Upper lobe of right lung (tissue), 1 donor: ENCODE data around the gene CASP3. TPM values are rescaled to one million over a fixed set of nuclear protein-coding genes. Genes with fewer than 3 reads are reported as not detected.

Experiments used
- ATAC-seq: fragments of 200-7000 bp; cut with Tn5 transposase; one replicate; pipeline ENCODE4 v1.9.1; 2020; ENCODE audit warnings: mild to moderate bottlenecking, moderate library complexity
- DNase-seq: peaks from one replicate; pipeline ENCODE4 v3.0.0-alpha.2; 2020
- H3K27ac ChIP-seq: fragments of 200-600 bp; one replicate; pipeline ENCODE4 v1.8.0; 2022
- H3K27me3 ChIP-seq: fragments of 200-600 bp; one replicate; pipeline ENCODE4 v1.8.0; 2022; ENCODE audit warnings: mild to moderate bottlenecking
- H3K36me3 ChIP-seq: fragments of 200-600 bp; one replicate; pipeline ENCODE4 v1.8.0; 2022
- H3K4me1 ChIP-seq: fragments of 200-600 bp; one replicate; pipeline ENCODE4 v1.8.0; 2022
- H3K4me3 ChIP-seq: fragments of 200-600 bp; one replicate; pipeline ENCODE4 v1.8.0; 2022; ENCODE audit warnings: mild to moderate bottlenecking
- H3K9me3 ChIP-seq: fragments of 200-600 bp; one replicate; pipeline ENCODE4 v1.8.0; 2022
- CTCF ChIP-seq: fragments of 200-600 bp; IDR thresholded peaks from one replicate; pipeline ENCODE4 v1.8.0; 2022; ENCODE audit warnings: antibody characterized with exemption
- intact Hi-C: fragments of 100-400 bp; cut with DNase I; formaldehyde crosslinking; loops from one replicate; pipeline ENCODE4 v1.11.0; 2022
- total RNA-seq: library from RNA; stranded (reverse); fragmentation: NEBNext Ultra II Directional; extraction: Animal tissue kit (Norgen Biotek cat#: 25700); gene quantifications from one replicate; pipeline ENCODE4 v1.2.1, GENCODE V29; 2021
- donor health status: DM: no; HTN: yes; CAD: no; lungs with severe emphysema.

CASP3 gene
- total RNA-seq, 1 donor from 2014 or later, result 17.5 TPM

GRCh38 chr4:184599492-184600135 lies 49.6 kb downstream of the CASP3 start:
- Histone ChIP-seq H3K27me3 (no peaks in the 10 kb centered on the region), H3K4me3 (no peak overlapping the region), H3K9me3 (no peaks in the 10 kb centered on the region), H3K4me1 (no peaks in the 10 kb centered on the region), H3K27ac (no peak overlapping the region), H3K36me3 (no peaks in the 10 kb centered on the region)
- no peak for ATAC-seq
- no peak for DNase-seq
- TF ChIP-seq CTCF, result no peak
- intact Hi-C loops, result no loop called here

GRCh38 chr4:184598753-184599491 lies 50.3 kb downstream of the CASP3 start:
- DNase-seq (no peak), ATAC-seq (peak; percentile 48)
- Histone ChIP-seq H3K36me3 (no peaks in the 10 kb centered on the region), H3K27ac (no peak overlapping the region), H3K9me3 (no peaks in the 10 kb centered on the region), H3K4me1 (no peaks in the 10 kb centered on the region), H3K27me3 (no peaks in the 10 kb centered on the region), H3K4me3 (no peak overlapping the region)
- TF ChIP-seq CTCF, result no peak
- intact Hi-C loops, result no loop called here

GRCh38 chr4:184596617-184597185 lies 52.5 kb downstream of the CASP3 start:
- no peak overlapping the region for H3K4me3 ChIP-seq
- intact Hi-C loops, result no loop called here
- no peak for TF ChIP-seq CTCF
- ATAC-seq (peak; percentile 36), DNase-seq (no peak)
- no peak overlapping the region for H3K27ac ChIP-seq
- H3K4me1 ChIP-seq, result no peaks in the 10 kb centered on the region
- H3K9me3 ChIP-seq, result no peaks in the 10 kb centered on the region
- no peaks in the 10 kb centered on the region for H3K36me3 ChIP-seq
- H3K27me3 ChIP-seq, result no peaks in the 10 kb centered on the region

GRCh38 chr4:184596044-184596616 lies 53.1 kb downstream of the CASP3 start:
- Histone ChIP-seq H3K36me3 (no peaks in the 10 kb centered on the region), H3K4me1 (no peaks in the 10 kb centered on the region), H3K4me3 (no peak overlapping the region), H3K9me3 (no peaks in the 10 kb centered on the region), H3K27ac (no peak overlapping the region), H3K27me3 (no peaks in the 10 kb centered on the region)
- no peak for DNase-seq
- no peak for ATAC-seq
- TF ChIP-seq CTCF, result no peak
- intact Hi-C loops, result no loop called here

GRCh38 chr4:184595430-184595829 lies 53.8 kb downstream of the CASP3 start:
- intact Hi-C loops, result no loop called here
- TF ChIP-seq CTCF, result no peak
- no peak overlapping the region for H3K27ac ChIP-seq
- ATAC-seq (no peak), DNase-seq (no peak)
- H3K4me3 ChIP-seq, result no peak overlapping the region
- no peaks in the 10 kb centered on the region for H3K36me3 ChIP-seq
- H3K4me1 ChIP-seq, result no peaks in the 10 kb centered on the region
- no peaks in the 10 kb centered on the region for H3K27me3 ChIP-seq
- H3K9me3 ChIP-seq, result no peaks in the 10 kb centered on the region
